DMS53 treated with DMSO at 0.1 percent for 48 hours (cell line): Measurements from ENCODE around the gene GMPR.
A peak's percentile ranks its signal among the peaks of the same experiment; 100 is the strongest.

ENCODE experiments used
- DNase-seq: peaks from one replicate; lab custom pipeline; 2025; ENCODE audit not compliant: unreplicated experiment; lab: John Stamatoyannopoulos, UW

The GMPR gene

GRCh38 chr6:16324606-16325225, 86.3 kb downstream of the GMPR start:
- DNase-seq = no peak

GRCh38 chr6:16326531-16326930, 88.1 kb downstream of the GMPR start:
- no peak for DNase-seq

DNA sequence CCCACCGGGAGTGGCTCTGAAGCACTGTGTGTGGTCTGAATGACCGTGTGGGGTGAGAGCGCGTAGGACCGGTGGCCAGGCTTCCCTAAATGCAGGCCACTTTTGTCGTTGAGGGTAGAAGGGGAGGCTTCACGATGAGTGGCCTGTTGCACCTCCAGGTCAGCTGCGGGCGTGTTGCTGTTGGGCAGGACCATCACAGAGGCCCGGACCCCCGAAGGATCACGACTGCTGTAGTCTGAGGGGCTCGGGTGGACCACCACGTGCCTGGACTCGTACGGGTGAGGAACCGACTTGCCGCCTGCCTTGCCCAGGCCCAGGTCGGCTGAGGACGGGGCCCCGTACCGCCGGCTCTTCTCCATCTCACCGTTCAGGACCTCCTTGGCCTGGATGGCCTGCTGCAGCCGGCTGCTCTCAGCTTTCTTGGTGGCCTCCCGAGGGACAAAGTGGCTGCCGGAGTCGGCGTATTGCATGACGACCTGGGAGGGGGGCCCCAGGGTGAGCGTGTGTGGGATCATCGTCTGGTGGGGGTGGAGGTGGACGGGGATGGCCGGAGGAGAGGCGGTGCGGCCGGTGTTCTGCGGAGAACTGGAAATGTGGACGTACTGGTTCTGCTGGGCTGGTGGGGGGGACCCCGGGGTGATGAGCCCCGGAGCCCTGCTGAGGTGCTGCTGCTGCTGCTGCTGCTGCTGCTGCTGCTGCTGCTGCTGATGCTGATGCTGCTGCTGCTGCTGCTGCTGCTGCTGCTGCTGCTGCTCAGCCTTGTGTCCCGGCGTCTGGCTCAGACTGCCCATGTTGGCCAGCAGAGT, 88.8 kb downstream of the GMPR start:
- no peak for DNase-seq

DNA sequence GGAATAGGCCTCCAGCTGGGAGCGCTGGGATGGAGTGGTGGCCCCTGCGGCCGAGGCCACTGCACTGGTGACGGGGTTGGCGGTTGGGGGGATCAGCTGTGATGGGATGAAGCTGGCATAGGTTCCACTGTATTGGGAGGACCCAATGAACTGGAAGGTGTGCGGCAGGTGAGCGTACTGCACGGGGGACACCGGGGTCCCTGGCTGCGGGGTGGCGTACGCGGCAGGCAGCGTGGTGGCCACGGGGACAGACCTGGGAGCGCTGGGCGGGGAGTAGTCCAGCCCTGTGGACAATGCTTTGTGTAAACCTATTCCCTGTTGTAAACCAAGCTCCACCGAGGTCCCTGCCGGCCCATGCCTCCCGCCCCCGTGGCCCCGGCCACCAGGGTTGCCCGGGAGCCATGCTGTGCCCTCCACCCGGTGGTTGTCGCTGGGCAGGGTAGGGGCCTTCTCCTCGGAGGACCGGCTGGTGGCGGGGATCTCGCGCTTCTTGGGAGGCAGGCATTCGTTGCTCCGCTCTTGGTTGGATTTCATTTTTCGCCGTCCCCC, 89.5 kb downstream of the GMPR start:
- no peak for DNase-seq

DNA sequence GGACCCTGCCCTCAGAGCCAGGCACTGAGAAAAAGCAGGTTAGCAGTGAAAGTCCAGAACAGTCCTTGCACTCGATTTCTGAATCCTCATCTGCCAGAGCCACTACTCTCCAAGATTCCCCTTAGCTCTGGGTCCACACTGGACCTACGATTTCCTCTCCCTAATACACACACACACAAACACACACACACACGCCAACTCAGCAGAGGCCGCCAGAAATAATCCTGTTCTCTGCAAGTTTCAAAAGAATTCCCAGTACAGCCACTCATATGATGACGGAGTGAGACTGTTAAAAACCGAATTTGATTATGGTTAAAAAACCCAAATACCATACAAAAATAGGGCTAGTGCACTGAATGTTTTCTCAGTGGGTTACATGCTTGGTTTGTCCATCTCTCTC, 90.8 kb downstream of the GMPR start:
- no peak for DNase-seq

DNA sequence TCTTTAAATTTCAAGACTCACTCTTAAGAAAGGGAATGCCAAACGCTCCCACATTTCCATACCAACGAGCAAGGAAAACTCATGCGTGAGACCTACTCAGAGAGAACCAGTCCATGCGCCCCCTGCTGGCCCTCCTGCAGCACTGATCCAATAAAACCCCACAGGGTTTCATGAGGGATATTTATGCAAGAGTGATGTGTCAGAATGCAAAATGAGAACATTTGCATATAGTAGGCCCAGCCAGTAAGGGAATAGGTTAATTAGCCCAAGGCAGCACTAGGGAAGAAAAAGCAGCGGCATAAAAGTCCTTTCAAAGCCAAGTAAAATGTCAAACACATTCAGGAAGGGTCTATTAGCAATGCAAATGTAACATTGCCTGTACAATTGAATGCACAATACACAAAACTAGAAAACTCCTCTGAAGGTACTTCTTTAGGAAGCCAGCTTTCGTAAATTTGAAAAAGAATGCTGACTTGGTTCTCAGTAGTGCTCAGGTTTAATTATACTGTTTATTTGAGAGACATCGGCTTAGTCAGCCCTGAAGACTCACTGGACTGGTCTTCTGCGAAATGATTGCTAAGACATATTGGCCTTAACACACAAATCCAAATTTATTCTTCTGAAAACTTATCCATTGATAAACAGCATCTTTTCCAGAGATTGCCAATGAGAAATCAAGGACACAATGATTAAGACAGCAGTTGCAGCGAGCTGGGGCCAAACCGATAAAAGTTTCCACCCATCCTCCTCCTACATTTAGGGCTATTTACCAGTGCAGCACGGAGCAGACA, 93.2 kb downstream of the GMPR start:
- peak; percentile 44 for DNase-seq

DNA sequence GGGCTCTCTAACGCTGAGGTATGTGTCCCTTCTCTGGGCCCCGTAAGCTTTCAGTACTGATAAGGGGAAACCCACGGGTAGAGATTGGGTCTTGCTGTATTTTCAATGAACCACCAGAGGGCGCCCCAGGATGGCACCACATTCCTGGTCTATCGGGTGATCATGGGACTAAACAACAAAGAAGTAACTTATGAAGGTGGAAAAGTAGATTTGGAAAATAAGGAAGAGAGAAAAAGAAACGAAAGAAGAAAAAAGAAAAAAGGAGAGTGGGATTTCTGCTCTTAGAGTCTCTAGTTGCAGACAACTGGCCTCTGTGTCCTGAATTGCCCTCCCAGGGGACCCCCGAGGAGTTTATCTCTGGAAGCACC, 93.8 kb downstream of the GMPR start:
- peak; percentile 78 for DNase-seq

- DNase-seq = no peak
These were observed 95.2 kb downstream of the GMPR start for GRCh38 chr6:16333580-16333979.

DNA sequence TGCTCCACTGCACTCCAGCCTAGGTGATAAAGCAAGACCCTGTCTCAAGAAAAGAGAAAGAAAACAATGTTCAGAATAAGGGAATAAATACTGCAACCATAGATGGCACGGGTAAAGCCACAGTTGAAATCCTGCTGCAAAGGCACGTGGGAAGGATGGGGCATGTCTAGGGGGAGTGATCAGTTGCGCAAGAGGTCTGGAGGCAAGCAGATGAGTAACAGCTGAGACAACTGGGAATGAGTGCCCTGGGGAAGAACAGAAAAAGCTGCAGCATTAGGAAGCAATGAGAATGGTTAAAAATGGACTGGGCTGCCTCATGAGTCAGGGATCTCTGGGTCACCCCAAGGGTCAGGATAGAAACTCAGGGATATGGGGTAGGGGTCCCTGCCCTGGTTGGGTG, 96.3 kb downstream of the GMPR start:
- no peak for DNase-seq

DNA sequence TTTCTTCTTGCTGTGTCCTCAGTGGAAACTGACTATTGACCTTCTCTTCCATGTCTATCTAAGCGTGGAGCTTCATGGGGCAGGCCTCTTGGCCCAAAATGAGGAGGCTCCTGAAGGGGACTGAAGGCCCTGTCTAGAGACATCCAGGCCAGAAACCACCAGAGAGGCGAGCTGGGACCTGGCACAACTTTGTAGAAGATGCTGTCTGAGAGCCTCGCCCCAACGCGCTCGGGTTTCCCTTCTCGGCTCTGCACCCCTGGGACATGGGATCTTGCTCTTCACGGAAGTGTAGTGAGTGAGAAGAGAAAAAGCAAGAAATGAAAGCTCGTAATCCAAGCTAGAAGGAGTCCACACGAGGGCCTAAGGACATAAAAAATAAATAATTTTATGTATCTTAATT, 96.8 kb downstream of the GMPR start:
- no peak for DNase-seq

GRCh38 chr6:16336056-16336818, 97.8 kb downstream of the GMPR start:
- no peak for DNase-seq

DNA sequence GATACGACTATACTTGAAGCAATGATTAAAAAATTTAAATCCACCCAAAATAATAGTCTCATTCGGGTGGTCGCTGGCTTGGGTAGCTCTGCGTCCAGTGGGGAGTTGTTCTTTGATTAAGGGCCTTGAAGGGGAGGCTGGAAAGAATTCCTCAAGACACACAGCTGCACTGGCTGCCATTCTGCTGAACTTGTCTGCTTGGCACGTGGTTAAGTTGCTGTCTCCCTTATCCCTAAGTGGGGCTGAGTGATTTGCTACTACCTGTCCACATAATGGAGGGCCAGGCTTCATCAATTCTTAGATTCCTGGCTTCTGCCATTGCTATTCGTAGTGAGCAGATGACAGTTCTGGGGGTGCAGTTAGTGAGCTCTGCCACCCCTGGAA, 98.5 kb downstream of the GMPR start:
- DNase-seq = no peak

DNA sequence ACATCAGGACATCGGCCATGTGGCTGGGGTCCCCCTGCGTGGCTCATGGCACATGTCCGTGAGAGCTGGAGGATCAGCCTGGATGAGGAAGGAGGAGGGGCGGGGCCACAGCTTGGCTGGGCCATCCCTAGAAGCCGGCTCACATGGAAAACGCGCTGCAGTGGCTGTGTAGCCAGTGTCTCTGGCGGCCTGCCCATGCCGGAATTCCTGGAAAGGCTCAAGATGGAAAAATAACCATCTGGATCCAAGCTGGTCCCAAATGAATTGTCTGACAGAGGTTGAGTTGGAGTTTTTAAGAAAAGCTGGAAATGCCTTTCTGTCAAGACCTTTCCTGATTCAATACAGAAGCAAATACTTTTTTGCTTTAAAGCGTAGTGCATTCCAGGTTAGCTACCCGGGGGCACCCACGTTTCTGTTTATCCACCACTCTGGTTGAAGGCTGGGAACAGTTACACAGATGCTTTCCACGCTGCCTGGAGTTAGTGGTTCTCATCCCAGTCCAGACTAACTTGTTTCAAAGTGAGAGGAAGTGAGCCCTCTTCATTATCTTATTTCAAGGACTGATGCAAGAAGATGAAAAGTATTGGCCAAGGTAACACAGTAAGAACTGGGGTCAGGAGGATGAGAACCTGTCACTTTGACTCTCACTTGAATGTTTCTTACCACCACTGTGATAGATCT, 99.0 kb downstream of the GMPR start:
- no peak for DNase-seq

DNA sequence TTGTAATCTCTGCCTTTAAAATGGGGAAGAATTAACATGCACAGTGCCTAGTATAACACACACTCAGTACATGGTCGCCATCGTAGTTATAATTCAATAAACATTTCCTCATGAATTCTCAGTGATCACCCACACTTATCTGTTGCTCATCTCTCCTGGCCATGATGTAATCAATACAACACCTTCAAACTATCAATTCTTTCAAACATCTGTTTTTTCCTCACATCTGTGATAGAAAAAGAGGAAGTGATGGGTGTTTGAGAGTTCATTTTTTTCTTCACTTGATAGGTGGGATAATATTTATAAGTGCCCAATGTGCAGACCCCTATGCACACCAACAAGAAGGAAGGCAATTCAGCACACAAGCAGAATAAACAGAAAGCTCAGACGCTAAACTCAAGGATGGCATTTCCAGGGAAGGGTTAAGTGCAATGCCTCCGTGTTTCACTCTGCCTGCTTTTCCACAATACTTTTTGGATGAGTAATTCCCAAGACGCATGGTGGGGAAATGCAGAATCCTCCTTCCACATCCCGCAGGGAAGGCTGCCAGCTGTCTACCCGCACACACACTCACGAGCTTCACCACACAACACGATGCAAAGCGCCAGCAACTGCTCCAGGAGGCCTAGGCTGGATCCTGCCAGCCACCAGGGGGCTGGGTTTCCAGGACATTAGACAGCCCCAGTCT, 100.3 kb downstream of the GMPR start:
- no peak for DNase-seq

GRCh38 chr6:16339265-16339587, 100.8 kb downstream of the GMPR start:
- DNase-seq = no peak

GRCh38 chr6:16343593-16343992, 105.2 kb downstream of the GMPR start:
- no peak for DNase-seq

GRCh38 chr6:16344756-16345155, 106.4 kb downstream of the GMPR start:
- DNase-seq = no peak
